NCI-H345 treated with DMSO at 0.1 percent for 48 hours (cell line): ENCODE data around the gene SUGT1.

Source experiments
- DNase-seq: peaks from one replicate; lab custom pipeline; 2025; ENCODE audit not compliant: unreplicated experiment; lab: John Stamatoyannopoulos, UW

SUGT1 gene

GRCh38 chr13:52736891-52737290, 84.3 kb downstream of the SUGT1 start:
- DNase-seq: no peak

- DNase-seq: no peak
These were observed 84.8 kb downstream of the SUGT1 start for GRCh38 chr13:52737451-52737850.

- DNase-seq: no peak
These were observed 85.3 kb downstream of the SUGT1 start for GRCh38 chr13:52737965-52738364.

- no peak for DNase-seq
These were observed 86.3 kb downstream of the SUGT1 start for GRCh38 chr13:52738719-52739467.

- no peak for DNase-seq
These were observed 86.9 kb downstream of the SUGT1 start, which contains the start of gene CNMD for GRCh38 chr13:52739468-52740071. TSS of gene CNMD (minus strand) at chr13:52739820. CDS start at chr13:52739701, 119 bp downstream.

GRCh38 chr13:52743569-52743968, 90.9 kb downstream of the SUGT1 start:
- no peak for DNase-seq

- no peak for DNase-seq
These were observed 91.4 kb downstream of the SUGT1 start for GRCh38 chr13:52743988-52744387.

GRCh38 chr13:52744842-52745375, 92.3 kb downstream of the SUGT1 start:
- DNase-seq: no peak

GRCh38 chr13:52746141-52746540, 93.5 kb downstream of the SUGT1 start:
- DNase-seq: no peak

- no peak for DNase-seq
These were observed 96.8 kb downstream of the SUGT1 start for GRCh38 chr13:52749419-52749818.
